ENCODE results near the gene SECISBP2L. TPM values are rescaled to one million over a fixed set of nuclear protein-coding genes. Genes with fewer than 3 reads are reported as not detected.

Gene SECISBP2L
- total and polyA plus RNA-seq, 2 experiments from 2014 or later: 18.6 to 28.3 TPM

DNA sequence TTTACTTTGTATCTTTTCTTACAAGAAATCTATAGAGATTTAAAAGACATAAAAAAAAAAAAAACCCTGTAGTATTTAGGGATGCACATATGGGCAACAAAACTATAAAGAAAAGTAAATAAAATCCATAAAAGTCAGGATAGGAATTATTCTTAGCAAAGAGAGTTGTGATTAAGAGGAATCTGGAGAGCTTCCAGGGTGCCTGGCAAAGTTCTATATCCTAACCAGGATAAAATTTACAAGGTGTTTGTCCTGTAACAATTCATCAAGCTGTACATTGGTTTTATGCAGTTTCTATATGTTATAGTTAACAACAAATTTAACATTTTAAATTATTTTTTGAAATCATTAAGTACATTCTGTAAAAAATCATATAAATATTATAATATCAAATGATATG is 7.9 kb downstream of the SECISBP2L start:
- no peak for DNase-seq (ENCODE audit: low spot score)
- no peaks in the 10 kb centered on the region; the same call in 2 of the 3 replicates for H3K4me1 Mint-ChIP-seq
- Histone ChIP-seq H2AFZ (no peak overlapping the region), H3K9me2 (ENCODE audit: insufficient read depth) (no peaks in the 10 kb centered on the region), H3K36me3 (ENCODE audit: insufficient read depth) (no peaks in the 10 kb centered on the region), H3K27ac (ENCODE audit: low read depth) (no peak overlapping the region), H3K27me3 (ENCODE audit: insufficient read depth) (no peaks in the 10 kb centered on the region), H3K79me2 (replicated peaks; ENCODE audit: insufficient read depth) (peaks cover 74% of the 10 kb centered on the region), H3K4me1 (ENCODE audit: insufficient read depth) (no peaks in the 10 kb centered on the region), H3K4me2 (no peak overlapping the region), H3K4me3 (no peak overlapping the region), H3F3A (replicated peaks; ENCODE audit: low read depth) (no peaks in the 10 kb centered on the region), H4K20me1 (replicated peaks; ENCODE audit: insufficient read depth) (peaks cover 10% of the 10 kb centered on the region; the same call in 1 of the 2 replicates)
- no peak for ATAC-seq
- no peak overlapping the region for H3K4me3 Mint-ChIP-seq
- H3K27me3 Mint-ChIP-seq (ENCODE audit: insufficient read depth, low read depth, poor library complexity): peaks cover 3% of the 10 kb centered on the region
- no peaks in the 10 kb centered on the region for H3K9me3 Mint-ChIP-seq
- peaks cover 2% of the 10 kb centered on the region; the same call in 1 of the 3 replicates for H3K36me3 Mint-ChIP-seq (ENCODE audit: low read depth)
- no peak for TF ChIP-seq JUNB (IDR thresholded peaks at IDR 0.05; ENCODE audit: unreplicated experiment)
- TF ChIP-seq, protein P1, sequence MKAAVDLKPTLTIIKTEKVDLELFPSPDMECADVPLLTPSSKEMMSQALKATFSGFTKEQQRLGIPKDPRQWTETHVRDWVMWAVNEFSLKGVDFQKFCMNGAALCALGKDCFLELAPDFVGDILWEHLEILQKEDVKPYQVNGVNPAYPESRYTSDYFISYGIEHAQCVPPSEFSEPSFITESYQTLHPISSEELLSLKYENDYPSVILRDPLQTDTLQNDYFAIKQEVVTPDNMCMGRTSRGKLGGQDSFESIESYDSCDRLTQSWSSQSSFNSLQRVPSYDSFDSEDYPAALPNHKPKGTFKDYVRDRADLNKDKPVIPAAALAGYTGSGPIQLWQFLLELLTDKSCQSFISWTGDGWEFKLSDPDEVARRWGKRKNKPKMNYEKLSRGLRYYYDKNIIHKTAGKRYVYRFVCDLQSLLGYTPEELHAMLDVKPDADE (IDR thresholded peaks at IDR 0.05): no peak
- no peak overlapping the region for H3K27ac Mint-ChIP-seq

DNA sequence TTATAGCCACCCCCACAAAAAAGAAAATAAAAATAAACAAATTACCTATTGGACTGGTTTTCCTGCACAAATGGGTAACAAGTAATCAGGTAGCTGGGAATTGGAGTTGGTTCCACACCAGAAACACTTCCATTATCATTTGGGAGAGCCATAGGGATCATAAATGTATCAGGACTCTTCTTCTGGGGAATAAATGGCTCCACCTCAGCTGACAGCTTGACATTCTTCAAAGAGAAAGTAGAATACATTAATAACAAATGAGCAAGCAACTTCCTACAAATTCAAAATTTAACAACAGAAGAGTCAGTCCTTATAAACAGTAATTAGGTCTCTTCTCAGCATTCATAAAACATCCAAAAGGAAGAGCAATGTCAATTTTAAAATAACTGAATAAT is 8.7 kb downstream of the SECISBP2L start:
- no peak for ATAC-seq
- H3K4me2 ChIP-seq: no peak overlapping the region
- no peak for DNase-seq (ENCODE audit: low spot score)
- Mint-ChIP-seq H3K36me3 (ENCODE audit: low read depth) (peaks cover 2% of the 10 kb centered on the region; the same call in 1 of the 3 replicates), H3K27ac (no peak overlapping the region), H3K9me3 (no peaks in the 10 kb centered on the region), H3K4me3 (no peak overlapping the region), H3K4me1 (no peaks in the 10 kb centered on the region; the same call in 2 of the 3 replicates), H3K27me3 (ENCODE audit: insufficient read depth, low read depth, poor library complexity) (peaks cover 3% of the 10 kb centered on the region)
- H3K4me3 ChIP-seq: no peak overlapping the region
- H3K36me3 ChIP-seq (ENCODE audit: insufficient read depth): no peaks in the 10 kb centered on the region
- no peak overlapping the region for H3K27ac ChIP-seq (ENCODE audit: low read depth)
- no peaks in the 10 kb centered on the region for H3K4me1 ChIP-seq (ENCODE audit: insufficient read depth)
- H4K20me1 ChIP-seq (replicated peaks; ENCODE audit: insufficient read depth): peaks cover 4% of the 10 kb centered on the region; the same call in 1 of the 2 replicates
- H3K79me2 ChIP-seq (replicated peaks; ENCODE audit: insufficient read depth): peaks cover 66% of the 10 kb centered on the region
- H2AFZ ChIP-seq: no peak overlapping the region
- no peaks in the 10 kb centered on the region for H3K9me2 ChIP-seq (ENCODE audit: insufficient read depth)
- H3F3A ChIP-seq (replicated peaks; ENCODE audit: low read depth): no peaks in the 10 kb centered on the region
- H3K27me3 ChIP-seq (ENCODE audit: insufficient read depth): no peaks in the 10 kb centered on the region
- TF ChIP-seq JUNB (IDR thresholded peaks at IDR 0.05; ENCODE audit: unreplicated experiment): no peak
- TF ChIP-seq, protein P2, sequence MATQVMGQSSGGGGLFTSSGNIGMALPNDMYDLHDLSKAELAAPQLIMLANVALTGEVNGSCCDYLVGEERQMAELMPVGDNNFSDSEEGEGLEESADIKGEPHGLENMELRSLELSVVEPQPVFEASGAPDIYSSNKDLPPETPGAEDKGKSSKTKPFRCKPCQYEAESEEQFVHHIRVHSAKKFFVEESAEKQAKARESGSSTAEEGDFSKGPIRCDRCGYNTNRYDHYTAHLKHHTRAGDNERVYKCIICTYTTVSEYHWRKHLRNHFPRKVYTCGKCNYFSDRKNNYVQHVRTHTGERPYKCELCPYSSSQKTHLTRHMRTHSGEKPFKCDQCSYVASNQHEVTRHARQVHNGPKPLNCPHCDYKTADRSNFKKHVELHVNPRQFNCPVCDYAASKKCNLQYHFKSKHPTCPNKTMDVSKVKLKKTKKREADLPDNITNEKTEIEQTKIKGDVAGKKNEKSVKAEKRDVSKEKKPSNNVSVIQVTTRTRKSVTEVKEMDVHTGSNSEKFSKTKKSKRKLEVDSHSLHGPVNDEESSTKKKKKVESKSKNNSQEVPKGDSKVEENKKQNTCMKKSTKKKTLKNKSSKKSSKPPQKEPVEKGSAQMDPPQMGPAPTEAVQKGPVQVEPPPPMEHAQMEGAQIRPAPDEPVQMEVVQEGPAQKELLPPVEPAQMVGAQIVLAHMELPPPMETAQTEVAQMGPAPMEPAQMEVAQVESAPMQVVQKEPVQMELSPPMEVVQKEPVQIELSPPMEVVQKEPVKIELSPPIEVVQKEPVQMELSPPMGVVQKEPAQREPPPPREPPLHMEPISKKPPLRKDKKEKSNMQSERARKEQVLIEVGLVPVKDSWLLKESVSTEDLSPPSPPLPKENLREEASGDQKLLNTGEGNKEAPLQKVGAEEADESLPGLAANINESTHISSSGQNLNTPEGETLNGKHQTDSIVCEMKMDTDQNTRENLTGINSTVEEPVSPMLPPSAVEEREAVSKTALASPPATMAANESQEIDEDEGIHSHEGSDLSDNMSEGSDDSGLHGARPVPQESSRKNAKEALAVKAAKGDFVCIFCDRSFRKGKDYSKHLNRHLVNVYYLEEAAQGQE (IDR thresholded peaks at IDR 0.05; ENCODE audit: unreplicated experiment): no peak
- TF ChIP-seq, protein P3, sequence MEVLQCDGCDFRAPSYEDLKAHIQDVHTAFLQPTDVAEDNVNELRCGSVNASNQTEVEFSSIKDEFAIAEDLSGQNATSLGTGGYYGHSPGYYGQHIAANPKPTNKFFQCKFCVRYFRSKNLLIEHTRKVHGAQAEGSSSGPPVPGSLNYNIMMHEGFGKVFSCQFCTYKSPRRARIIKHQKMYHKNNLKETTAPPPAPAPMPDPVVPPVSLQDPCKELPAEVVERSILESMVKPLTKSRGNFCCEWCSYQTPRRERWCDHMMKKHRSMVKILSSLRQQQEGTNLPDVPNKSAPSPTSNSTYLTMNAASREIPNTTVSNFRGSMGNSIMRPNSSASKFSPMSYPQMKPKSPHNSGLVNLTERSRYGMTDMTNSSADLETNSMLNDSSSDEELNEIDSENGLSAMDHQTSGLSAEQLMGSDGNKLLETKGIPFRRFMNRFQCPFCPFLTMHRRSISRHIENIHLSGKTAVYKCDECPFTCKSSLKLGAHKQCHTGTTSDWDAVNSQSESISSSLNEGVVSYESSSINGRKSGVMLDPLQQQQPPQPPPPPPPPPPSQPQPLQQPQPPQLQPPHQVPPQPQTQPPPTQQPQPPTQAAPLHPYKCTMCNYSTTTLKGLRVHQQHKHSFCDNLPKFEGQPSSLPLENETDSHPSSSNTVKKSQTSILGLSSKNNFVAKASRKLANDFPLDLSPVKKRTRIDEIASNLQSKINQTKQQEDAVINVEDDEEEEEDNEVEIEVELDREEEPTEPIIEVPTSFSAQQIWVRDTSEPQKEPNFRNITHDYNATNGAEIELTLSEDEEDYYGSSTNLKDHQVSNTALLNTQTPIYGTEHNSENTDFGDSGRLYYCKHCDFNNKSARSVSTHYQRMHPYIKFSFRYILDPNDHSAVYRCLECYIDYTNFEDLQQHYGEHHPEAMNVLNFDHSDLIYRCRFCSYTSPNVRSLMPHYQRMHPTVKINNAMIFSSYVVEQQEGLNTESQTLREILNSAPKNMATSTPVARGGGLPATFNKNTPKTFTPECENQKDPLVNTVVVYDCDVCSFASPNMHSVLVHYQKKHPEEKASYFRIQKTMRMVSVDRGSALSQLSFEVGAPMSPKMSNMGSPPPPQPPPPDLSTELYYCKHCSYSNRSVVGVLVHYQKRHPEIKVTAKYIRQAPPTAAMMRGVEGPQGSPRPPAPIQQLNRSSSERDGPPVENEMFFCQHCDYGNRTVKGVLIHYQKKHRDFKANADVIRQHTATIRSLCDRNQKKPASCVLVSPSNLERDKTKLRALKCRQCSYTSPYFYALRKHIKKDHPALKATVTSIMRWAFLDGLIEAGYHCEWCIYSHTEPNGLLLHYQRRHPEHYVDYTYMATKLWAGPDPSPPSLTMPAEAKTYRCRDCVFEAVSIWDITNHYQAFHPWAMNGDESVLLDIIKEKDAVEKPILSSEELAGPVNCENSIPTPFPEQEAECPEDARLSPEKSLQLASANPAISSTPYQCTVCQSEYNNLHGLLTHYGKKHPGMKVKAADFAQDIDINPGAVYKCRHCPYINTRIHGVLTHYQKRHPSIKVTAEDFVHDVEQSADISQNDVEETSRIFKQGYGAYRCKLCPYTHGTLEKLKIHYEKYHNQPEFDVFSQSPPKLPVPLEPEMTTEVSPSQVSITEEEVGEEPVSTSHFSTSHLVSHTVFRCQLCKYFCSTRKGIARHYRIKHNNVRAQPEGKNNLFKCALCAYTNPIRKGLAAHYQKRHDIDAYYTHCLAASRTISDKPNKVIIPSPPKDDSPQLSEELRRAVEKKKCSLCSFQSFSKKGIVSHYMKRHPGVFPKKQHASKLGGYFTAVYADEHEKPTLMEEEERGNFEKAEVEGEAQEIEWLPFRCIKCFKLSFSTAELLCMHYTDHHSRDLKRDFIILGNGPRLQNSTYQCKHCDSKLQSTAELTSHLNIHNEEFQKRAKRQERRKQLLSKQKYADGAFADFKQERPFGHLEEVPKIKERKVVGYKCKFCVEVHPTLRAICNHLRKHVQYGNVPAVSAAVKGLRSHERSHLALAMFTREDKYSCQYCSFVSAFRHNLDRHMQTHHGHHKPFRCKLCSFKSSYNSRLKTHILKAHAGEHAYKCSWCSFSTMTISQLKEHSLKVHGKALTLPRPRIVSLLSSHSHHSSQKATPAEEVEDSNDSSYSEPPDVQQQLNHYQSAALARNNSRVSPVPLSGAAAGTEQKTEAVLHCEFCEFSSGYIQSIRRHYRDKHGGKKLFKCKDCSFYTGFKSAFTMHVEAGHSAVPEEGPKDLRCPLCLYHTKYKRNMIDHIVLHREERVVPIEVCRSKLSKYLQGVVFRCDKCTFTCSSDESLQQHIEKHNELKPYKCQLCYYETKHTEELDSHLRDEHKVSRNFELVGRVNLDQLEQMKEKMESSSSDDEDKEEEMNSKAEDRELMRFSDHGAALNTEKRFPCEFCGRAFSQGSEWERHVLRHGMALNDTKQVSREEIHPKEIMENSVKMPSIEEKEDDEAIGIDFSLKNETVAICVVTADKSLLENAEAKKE (CRISPR knock-in tag; IDR thresholded peaks at IDR 0.05): no peak
- TF ChIP-seq ZNF331 (CRISPR knock-in tag; IDR thresholded peaks at IDR 0.05; ENCODE audit: low read depth): no peak
- TF ChIP-seq NANOG (IDR thresholded peaks at IDR 0.05; ENCODE audit: borderline replicate concordance): no peak
- TF ChIP-seq EZH2 (IDR thresholded peaks at IDR 0.05; ENCODE audit: low read depth, unreplicated experiment): no peak
- TF ChIP-seq, protein P4, sequence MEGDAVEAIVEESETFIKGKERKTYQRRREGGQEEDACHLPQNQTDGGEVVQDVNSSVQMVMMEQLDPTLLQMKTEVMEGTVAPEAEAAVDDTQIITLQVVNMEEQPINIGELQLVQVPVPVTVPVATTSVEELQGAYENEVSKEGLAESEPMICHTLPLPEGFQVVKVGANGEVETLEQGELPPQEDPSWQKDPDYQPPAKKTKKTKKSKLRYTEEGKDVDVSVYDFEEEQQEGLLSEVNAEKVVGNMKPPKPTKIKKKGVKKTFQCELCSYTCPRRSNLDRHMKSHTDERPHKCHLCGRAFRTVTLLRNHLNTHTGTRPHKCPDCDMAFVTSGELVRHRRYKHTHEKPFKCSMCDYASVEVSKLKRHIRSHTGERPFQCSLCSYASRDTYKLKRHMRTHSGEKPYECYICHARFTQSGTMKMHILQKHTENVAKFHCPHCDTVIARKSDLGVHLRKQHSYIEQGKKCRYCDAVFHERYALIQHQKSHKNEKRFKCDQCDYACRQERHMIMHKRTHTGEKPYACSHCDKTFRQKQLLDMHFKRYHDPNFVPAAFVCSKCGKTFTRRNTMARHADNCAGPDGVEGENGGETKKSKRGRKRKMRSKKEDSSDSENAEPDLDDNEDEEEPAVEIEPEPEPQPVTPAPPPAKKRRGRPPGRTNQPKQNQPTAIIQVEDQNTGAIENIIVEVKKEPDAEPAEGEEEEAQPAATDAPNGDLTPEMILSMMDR (conservative IDR thresholded peaks at IDR 0.05; ENCODE audit: low read depth in 2 of 2): no peak
- TF ChIP-seq STAT1 (IDR thresholded peaks at IDR 0.05; ENCODE audit: unreplicated experiment): no peak
